Type B pancreatic cell (in vitro differentiated cells): ENCODE results near the gene PPP3CA. TPM values are rescaled to one million over a fixed set of nuclear protein-coding genes. Genes with fewer than 3 reads are reported as not detected.

Source experiments
- DNase-seq: peaks from one replicate; pipeline ENCODE4 v3.0.0; 2021; ENCODE audit warnings: mixed read lengths; ENCODE audit not compliant: unreplicated experiment; ENCODE audit errors: extremely low spot score
- H3K27ac Mint-ChIP-seq: 2 replicates; pipeline ENCODE4 v1.8.0; 2021; ENCODE audit warnings: mild to moderate bottlenecking, mixed read lengths
- H3K27me3 Mint-ChIP-seq: 2 replicates; pipeline ENCODE4 v1.8.0; 2021; ENCODE audit warnings: mixed read lengths
- H3K36me3 Mint-ChIP-seq: 2 replicates; pipeline ENCODE4 v1.8.0; 2021; ENCODE audit warnings: mixed read lengths
- H3K4me1 Mint-ChIP-seq: one replicate; pipeline ENCODE4 v1.8.0; 2021; ENCODE audit warnings: mixed read lengths; ENCODE audit not compliant: unreplicated experiment
- H3K4me3 Mint-ChIP-seq: 2 replicates; pipeline ENCODE4 v1.8.0; 2021; ENCODE audit warnings: mild to moderate bottlenecking, mixed read lengths
- H3K9me3 Mint-ChIP-seq: 2 replicates; pipeline ENCODE4 v1.8.0; 2021; ENCODE audit warnings: mixed read lengths
- total RNA-seq: library from RNA; stranded (reverse); gene quantifications from 2 replicates; pipeline ENCODE4 v1.2.1, GENCODE V29; 2021; ENCODE audit warnings: low replicate concordance
- TF ChIP-seq, protein P1 (sequence below): fragments of 200-600 bp; sonication (generic); conservative IDR thresholded peaks from 2 replicates; pipeline ENCODE4 v1.5.0; 2021; ENCODE audit warnings: antibody characterized with exemption, mild to moderate bottlenecking

Gene PPP3CA
- total RNA-seq, 1 donor from 2014 or later = 35.4 TPM

DNA sequence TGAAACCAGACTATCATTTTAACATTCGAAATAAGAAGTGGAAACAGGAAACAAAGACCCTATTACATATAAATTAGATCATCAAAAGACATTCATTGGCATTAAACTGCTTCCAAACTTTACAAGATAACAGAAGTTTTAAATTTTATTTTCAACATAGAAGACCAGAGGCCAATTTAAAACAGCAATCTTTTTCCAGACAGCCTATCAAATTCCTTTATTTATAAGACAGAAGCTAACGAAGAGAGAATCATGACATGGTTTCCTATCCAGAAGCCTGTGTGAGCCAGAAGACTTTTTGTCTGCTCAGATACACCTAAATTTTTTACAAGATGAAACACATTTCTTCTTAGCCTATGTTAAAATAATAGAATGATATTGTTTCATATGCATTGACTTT is 291.9 kb downstream of the PPP3CA start:
- DNase-seq = no peak
- Mint-ChIP-seq H3K4me3 (no peak overlapping the region), H3K27me3 (no peaks in the 10 kb centered on the region), H3K36me3 (no peaks in the 10 kb centered on the region), H3K27ac (no peak overlapping the region), H3K4me1 (no peaks in the 10 kb centered on the region), H3K9me3 (no peaks in the 10 kb centered on the region)
- TF ChIP-seq, protein P1, sequence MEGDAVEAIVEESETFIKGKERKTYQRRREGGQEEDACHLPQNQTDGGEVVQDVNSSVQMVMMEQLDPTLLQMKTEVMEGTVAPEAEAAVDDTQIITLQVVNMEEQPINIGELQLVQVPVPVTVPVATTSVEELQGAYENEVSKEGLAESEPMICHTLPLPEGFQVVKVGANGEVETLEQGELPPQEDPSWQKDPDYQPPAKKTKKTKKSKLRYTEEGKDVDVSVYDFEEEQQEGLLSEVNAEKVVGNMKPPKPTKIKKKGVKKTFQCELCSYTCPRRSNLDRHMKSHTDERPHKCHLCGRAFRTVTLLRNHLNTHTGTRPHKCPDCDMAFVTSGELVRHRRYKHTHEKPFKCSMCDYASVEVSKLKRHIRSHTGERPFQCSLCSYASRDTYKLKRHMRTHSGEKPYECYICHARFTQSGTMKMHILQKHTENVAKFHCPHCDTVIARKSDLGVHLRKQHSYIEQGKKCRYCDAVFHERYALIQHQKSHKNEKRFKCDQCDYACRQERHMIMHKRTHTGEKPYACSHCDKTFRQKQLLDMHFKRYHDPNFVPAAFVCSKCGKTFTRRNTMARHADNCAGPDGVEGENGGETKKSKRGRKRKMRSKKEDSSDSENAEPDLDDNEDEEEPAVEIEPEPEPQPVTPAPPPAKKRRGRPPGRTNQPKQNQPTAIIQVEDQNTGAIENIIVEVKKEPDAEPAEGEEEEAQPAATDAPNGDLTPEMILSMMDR = no peak

DNA sequence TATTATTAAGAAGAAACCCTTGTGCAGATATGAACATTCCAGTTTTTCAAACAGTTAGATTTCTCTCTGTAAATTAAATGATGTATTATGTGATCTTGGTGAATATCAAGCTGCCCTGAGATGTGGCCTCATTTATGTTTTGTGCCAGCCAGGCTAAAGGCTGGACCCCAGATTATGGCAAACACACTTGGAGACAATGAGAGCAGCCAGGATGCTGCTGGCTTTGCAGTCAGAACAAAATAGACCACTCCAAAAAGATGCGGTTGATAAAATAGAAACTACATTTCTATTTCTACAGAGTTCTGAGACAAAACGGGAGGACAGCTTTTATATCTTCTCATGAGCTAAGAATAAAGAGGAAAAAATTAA is 296.5 kb downstream of the PPP3CA start:
- Mint-ChIP-seq H3K27me3 (no peaks in the 10 kb centered on the region), H3K9me3 (no peaks in the 10 kb centered on the region), H3K36me3 (no peaks in the 10 kb centered on the region), H3K4me1 (no peaks in the 10 kb centered on the region), H3K4me3 (no peak overlapping the region), H3K27ac (no peak overlapping the region)
- TF ChIP-seq, protein P1 = no peak
- no peak for DNase-seq

DNA sequence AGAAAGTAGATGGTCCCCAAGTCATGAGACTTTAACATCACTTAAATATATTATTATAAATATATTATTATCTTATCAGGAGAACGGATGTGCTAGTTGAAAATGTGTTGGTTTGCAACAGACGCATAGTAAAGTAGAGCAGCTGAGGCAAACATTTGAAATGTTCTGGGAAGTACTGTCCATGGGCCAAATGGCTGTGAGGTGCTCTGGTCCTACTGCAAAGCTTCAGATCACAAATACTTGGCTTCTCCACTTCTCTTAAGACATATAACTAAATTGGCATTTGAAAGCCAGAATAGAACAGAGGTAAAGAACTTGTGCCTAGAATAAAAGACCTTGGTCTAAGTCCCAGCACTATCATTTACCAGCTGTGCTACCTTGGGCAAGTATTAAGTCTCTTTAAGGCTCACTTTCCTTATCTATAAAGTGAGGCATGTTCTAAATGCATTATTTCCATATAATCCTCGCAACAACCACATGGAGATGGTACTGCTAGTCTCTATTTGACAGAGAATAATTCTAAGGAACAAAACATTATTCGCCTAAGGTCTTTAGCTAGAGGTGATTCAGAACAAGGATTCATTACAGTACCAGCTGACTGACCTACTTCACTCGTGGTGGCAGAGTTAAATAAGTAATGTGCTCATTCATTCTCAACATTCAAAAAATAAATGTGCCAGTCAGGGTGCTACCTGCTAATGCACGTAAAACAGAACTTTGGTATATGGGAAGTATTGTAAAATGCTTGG is 297.1 kb downstream of the PPP3CA start:
- Mint-ChIP-seq H3K9me3 (no peaks in the 10 kb centered on the region), H3K4me1 (no peaks in the 10 kb centered on the region), H3K27me3 (no peaks in the 10 kb centered on the region), H3K36me3 (no peaks in the 10 kb centered on the region), H3K27ac (no peak overlapping the region), H3K4me3 (no peak overlapping the region)
- no peak for DNase-seq
- TF ChIP-seq, protein P1 = no peak

DNA sequence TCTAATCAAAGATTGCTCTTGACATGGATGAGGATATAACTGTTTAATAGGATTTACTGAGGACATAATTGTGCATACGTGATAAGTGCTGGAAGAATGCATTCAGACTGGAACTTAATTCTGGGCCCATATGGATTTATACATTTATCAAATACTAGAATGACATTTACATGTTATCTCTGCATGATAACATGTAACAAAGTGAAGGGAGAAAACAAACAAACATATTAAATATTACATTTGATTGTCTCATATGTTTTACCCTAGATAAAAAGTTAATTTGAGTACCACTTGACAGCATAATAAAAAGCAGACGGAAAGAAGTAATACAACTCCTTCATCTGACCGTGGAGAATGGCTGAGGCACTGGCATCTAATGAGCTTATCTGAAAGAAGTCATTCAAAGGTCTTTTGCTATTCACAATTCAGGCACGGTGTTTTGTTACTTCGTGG is 297.8 kb downstream of the PPP3CA start:
- Mint-ChIP-seq H3K4me3 (no peak overlapping the region), H3K36me3 (no peaks in the 10 kb centered on the region), H3K27me3 (no peaks in the 10 kb centered on the region), H3K27ac (no peak overlapping the region), H3K9me3 (no peaks in the 10 kb centered on the region), H3K4me1 (no peaks in the 10 kb centered on the region)
- TF ChIP-seq, protein P1 = no peak
- no peak for DNase-seq

DNA sequence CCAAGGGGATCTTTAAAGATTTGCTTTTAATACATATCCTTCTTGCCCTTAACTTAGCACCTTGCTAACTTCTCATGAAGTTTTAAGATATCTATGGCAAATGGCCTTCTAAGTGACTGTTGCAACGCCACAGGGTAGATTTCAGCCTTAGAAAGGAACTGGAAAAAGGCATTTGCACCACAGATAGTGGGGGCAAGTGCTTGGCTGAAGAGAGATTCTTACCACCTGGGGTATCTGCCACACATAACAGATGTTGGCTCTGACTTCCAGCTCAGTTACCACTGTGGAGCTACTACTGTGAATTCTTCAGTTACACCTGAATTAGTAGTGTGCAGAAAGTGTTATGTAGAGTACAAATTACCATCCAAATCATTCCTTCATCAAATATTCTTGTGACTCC is 302.6 kb downstream of the PPP3CA start:
- DNase-seq = no peak
- Mint-ChIP-seq H3K27me3 (no peaks in the 10 kb centered on the region), H3K4me1 (no peaks in the 10 kb centered on the region), H3K27ac (no peak overlapping the region), H3K4me3 (no peak overlapping the region), H3K36me3 (no peaks in the 10 kb centered on the region), H3K9me3 (no peaks in the 10 kb centered on the region)
- TF ChIP-seq, protein P1 = no peak
